HEK293 (cell line): ENCODE data around the gene SCAMP2.

Experiments
- CTCF ChIA-PET: fragments of 350-600 bp; formaldehyde crosslinking; extraction: SDS; loops from one replicate; lab custom pipeline; 2021; ENCODE audit warnings: antibody characterized with exemption; lab: Yijun Ruan, JAX
- POLR2A ChIA-PET: fragments of 300-600 bp; formaldehyde crosslinking; extraction: SDS; loops from one replicate; lab custom pipeline; 2020; ENCODE audit warnings: antibody characterized with exemption, inconsistent platforms; lab: Yijun Ruan, JAX
- H3K27ac ChIP-seq: fragments of 200-500 bp; sonication (Bioruptor generic); 2 replicates; pipeline ENCODE4 v1.5.1; 2014; ENCODE audit warnings: low read depth, low read length, control low read depth, inconsistent platforms; ENCODE audit errors: extremely low read depth
- H3K36me3 ChIP-seq, 2 experiments: fragments of 200-500 bp in 1 of 2; sonication (Bioruptor generic) in 1 of 2; 1 replicate in 1 of 2; 2 replicates in 1 of 2; pipeline ENCODE4 v1.5.1; 2014 to 2017; ENCODE audit warnings: inconsistent platforms in 2 of 2, low read length in 2 of 2; ENCODE audit not compliant: control insufficient read depth in 2 of 2, insufficient read depth in 1 of 2
- H3K4me1 ChIP-seq: fragments of 200-500 bp; sonication (Bioruptor generic); 2 replicates; pipeline ENCODE4 v1.5.1; 2014; ENCODE audit warnings: mild to moderate bottlenecking, low read length, inconsistent platforms; ENCODE audit not compliant: control insufficient read depth, insufficient read depth
- H3K4me3 ChIP-seq: 2 replicates; pipeline ENCODE4 v1.5.1; 2011; ENCODE audit warnings: low read depth, mild to moderate bottlenecking, control low read depth, low read length, moderate library complexity
- H3K9me3 ChIP-seq: fragments of 200-500 bp; sonication (Bioruptor generic); 2 replicates; pipeline ENCODE4 v1.5.1; 2014; ENCODE audit warnings: low read depth, low read length, inconsistent platforms; ENCODE audit not compliant: control insufficient read depth, insufficient read depth
- GLIS2 ChIP-seq: fragments of 450-650 bp; formaldehyde crosslinking; IDR thresholded peaks from 2 replicates; pipeline ENCODE4 v1.5.1; 2016; ENCODE audit warnings: missing biosample characterization, missing genetic modification characterization
- MZF1 ChIP-seq: fragments of 450-650 bp; formaldehyde crosslinking; IDR thresholded peaks from 2 replicates; pipeline ENCODE4 v1.5.1; 2017; ENCODE audit warnings: missing biosample characterization, missing genetic modification characterization, borderline replicate concordance
- ZIC2 ChIP-seq: fragments of 450-650 bp; formaldehyde crosslinking; IDR thresholded peaks from 2 replicates; pipeline ENCODE4 v1.5.1; 2016; ENCODE audit warnings: missing biosample characterization, missing genetic modification characterization
- ZNF112 ChIP-seq: fragments of 450-650 bp; formaldehyde crosslinking; IDR thresholded peaks from 2 replicates; pipeline ENCODE4 v1.5.0; 2017; ENCODE audit warnings: missing biosample characterization, missing genetic modification characterization
- ZNF169 ChIP-seq: fragments of 450-650 bp; formaldehyde crosslinking; IDR thresholded peaks from 2 replicates; pipeline ENCODE4 v1.5.1; 2016; ENCODE audit warnings: missing biosample characterization, missing genetic modification characterization
- ZNF211 ChIP-seq: fragments of 450-650 bp; formaldehyde crosslinking; IDR thresholded peaks from 2 replicates; pipeline ENCODE4 v1.5.1; 2016; ENCODE audit warnings: low read depth, missing biosample characterization, missing genetic modification characterization
- ZNF23 ChIP-seq: fragments of 450-650 bp; formaldehyde crosslinking; IDR thresholded peaks from 2 replicates; pipeline ENCODE4 v1.5.1; 2016; ENCODE audit warnings: missing biosample characterization, missing genetic modification characterization, borderline replicate concordance
- ZNF354C ChIP-seq: fragments of 450-650 bp; formaldehyde crosslinking; IDR thresholded peaks from 2 replicates; pipeline ENCODE4 v1.5.1; 2016; ENCODE audit warnings: missing biosample characterization, missing genetic modification characterization, low read depth, borderline replicate concordance
- ZNF514 ChIP-seq: fragments of 450-650 bp; formaldehyde crosslinking; IDR thresholded peaks from 2 replicates; pipeline ENCODE4 v1.5.1; 2016; ENCODE audit warnings: missing biosample characterization, missing genetic modification characterization
- ZNF560 ChIP-seq: fragments of 450-650 bp; formaldehyde crosslinking; IDR thresholded peaks from 2 replicates; pipeline ENCODE4 v1.5.1; 2017; ENCODE audit warnings: missing biosample characterization, missing genetic modification characterization, borderline replicate concordance
- ZNF701 ChIP-seq: fragments of 450-650 bp; formaldehyde crosslinking; IDR thresholded peaks from 2 replicates; pipeline ENCODE4 v1.5.1; 2016; ENCODE audit warnings: missing biosample characterization, missing genetic modification characterization
- TF ChIP-seq, protein P1 (sequence below): fragments of 450-650 bp; formaldehyde crosslinking; IDR thresholded peaks from 2 replicates; pipeline ENCODE4 v1.5.1; 2016; ENCODE audit warnings: missing biosample characterization, missing genetic modification characterization
- TF ChIP-seq, protein P2 (sequence below): fragments of 450-650 bp; formaldehyde crosslinking; IDR thresholded peaks from 2 replicates; pipeline ENCODE4 v1.5.1; 2016; ENCODE audit warnings: missing biosample characterization, missing genetic modification characterization
- TF ChIP-seq, protein P3 (sequence below): fragments of 450-650 bp; formaldehyde crosslinking; IDR thresholded peaks from 2 replicates; pipeline ENCODE4 v1.5.1; 2017; ENCODE audit warnings: missing biosample characterization, missing genetic modification characterization

Gene SCAMP2

DNA sequence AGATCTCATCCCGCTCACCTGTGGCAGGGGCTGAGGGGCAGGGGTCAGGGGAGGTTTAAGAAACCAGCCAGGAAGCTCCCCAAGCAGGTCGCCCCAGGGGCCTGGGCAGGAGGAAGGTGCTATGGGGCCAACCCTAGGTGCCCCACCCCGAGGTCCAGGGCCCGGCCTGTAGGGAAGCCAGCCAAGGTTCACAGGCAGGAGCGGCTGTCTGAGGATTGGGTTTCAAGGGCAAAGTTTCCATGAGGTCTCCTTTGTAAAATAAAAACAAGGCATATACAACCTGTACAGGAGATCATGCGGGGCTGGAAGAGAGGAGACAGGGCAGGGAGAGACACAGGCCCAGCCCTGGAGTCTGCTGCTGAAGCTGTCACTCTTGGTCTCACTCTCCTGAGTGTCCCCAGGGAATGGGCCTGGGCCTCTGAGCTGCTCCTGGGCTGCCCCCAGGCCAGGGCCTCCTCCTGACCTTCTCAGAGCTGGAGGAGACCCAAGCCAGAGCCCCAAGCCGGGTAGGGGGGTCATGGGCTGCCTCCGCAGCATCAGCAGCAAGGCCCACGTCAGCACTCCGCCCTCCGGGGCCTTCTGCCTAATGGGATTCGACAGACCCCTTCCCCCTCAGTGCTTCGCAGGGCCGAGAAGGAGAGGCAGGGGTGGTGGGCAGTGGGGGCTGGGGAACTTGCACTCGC is 41.2 kb downstream of the SCAMP2 start:
- H3K4me1 ChIP-seq, result no peaks in the 10 kb centered on the region
- CTCF ChIA-PET, result interaction anchor here (0.6 to 8.3 kb wide), 4 partner anchors 23 to 157 kb away, joined by 3 to 63 read pairs (median 5); no protein-coding TSS in a partner anchor
- H3K27ac ChIP-seq, result no peak overlapping the region
- TF ChIP-seq ZNF354C (tag by site-specific recombination) (no peak), ZNF701 (no peak), ZNF514 (tag by site-specific recombination) (no peak), ZNF23 (tag by site-specific recombination) (no peak), ZNF560 (tag by site-specific recombination) (no peak), ZNF112 (no peak)
- POLR2A ChIA-PET, result no interaction called here
- H3K36me3 ChIP-seq, result peaks cover 7 to 13% of the 10 kb centered on the region in 2 experiments; a peak in 2 of 3 replicates
- H3K4me3 ChIP-seq, result no peak overlapping the region
- H3K9me3 ChIP-seq, result no peaks in the 10 kb centered on the region

- CTCF ChIA-PET, result interaction anchor here (0.9 to 8.3 kb wide), 5 partner anchors 11 to 119 kb away, joined by 3 to 63 read pairs (median 5); no protein-coding TSS in a partner anchor
- Histone ChIP-seq H3K4me3 (no peak overlapping the region), H3K4me1 (0 out of 2 replicates have a peak, but pooled peaks cover 2% of the 10 kb centered on the region), H3K9me3 (no peaks in the 10 kb centered on the region), H3K27ac (no peak overlapping the region), H3K36me3 (peaks cover 0 to 6% of the 10 kb centered on the region in 2 experiments; a peak in 1 of 3 replicates)
- TF ChIP-seq, protein P1, sequence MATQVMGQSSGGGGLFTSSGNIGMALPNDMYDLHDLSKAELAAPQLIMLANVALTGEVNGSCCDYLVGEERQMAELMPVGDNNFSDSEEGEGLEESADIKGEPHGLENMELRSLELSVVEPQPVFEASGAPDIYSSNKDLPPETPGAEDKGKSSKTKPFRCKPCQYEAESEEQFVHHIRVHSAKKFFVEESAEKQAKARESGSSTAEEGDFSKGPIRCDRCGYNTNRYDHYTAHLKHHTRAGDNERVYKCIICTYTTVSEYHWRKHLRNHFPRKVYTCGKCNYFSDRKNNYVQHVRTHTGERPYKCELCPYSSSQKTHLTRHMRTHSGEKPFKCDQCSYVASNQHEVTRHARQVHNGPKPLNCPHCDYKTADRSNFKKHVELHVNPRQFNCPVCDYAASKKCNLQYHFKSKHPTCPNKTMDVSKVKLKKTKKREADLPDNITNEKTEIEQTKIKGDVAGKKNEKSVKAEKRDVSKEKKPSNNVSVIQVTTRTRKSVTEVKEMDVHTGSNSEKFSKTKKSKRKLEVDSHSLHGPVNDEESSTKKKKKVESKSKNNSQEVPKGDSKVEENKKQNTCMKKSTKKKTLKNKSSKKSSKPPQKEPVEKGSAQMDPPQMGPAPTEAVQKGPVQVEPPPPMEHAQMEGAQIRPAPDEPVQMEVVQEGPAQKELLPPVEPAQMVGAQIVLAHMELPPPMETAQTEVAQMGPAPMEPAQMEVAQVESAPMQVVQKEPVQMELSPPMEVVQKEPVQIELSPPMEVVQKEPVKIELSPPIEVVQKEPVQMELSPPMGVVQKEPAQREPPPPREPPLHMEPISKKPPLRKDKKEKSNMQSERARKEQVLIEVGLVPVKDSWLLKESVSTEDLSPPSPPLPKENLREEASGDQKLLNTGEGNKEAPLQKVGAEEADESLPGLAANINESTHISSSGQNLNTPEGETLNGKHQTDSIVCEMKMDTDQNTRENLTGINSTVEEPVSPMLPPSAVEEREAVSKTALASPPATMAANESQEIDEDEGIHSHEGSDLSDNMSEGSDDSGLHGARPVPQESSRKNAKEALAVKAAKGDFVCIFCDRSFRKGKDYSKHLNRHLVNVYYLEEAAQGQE (tag by site-specific recombination), result no peak
- TF ChIP-seq ZNF211 (tag by site-specific recombination) (0 out of 2 replicates have a peak, but pooled peaks have one; percentile 6), MZF1 (no peak), ZNF169 (tag by site-specific recombination) (no peak)
- TF ChIP-seq, protein P2, sequence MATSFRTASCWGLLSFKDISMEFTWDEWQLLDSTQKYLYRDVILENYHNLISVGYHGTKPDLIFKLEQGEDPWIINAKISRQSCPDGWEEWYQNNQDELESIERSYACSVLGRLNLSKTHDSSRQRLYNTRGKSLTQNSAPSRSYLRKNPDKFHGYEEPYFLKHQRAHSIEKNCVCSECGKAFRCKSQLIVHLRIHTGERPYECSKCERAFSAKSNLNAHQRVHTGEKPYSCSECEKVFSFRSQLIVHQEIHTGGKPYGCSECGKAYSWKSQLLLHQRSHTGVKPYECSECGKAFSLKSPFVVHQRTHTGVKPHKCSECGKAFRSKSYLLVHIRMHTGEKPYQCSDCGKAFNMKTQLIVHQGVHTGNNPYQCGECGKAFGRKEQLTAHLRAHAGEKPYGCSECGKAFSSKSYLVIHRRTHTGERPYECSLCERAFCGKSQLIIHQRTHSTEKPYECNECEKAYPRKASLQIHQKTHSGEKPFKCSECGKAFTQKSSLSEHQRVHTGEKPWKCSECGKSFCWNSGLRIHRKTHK, result no peak
- POLR2A ChIA-PET, result no interaction called here
Measured at GRCh38 chr15:74830868-74831267, 42.3 kb downstream of the SCAMP2 start.

- POLR2A ChIA-PET, result no interaction called here
- CTCF ChIA-PET, result interaction anchor here (1.3 to 8.3 kb wide), 3 partner anchors 30 to 60 kb away, joined by 5 to 63 read pairs (median 6); no protein-coding TSS in a partner anchor
- no peaks in the 10 kb centered on the region for H3K9me3 ChIP-seq
Measured at GRCh38 chr15:74829991-74830390, 43.2 kb downstream of the SCAMP2 start.

More at GRCh38 chr15:74829991-74830390, 43.2 kb downstream of the SCAMP2 start:
- H3K27ac ChIP-seq, result no peak overlapping the region
- TF ChIP-seq GLIS2 (tag by site-specific recombination) (no peak), ZIC2 (tag by site-specific recombination) (0 out of 2 replicates have a peak, but pooled peaks have one; percentile 27)
- TF ChIP-seq, protein P3, sequence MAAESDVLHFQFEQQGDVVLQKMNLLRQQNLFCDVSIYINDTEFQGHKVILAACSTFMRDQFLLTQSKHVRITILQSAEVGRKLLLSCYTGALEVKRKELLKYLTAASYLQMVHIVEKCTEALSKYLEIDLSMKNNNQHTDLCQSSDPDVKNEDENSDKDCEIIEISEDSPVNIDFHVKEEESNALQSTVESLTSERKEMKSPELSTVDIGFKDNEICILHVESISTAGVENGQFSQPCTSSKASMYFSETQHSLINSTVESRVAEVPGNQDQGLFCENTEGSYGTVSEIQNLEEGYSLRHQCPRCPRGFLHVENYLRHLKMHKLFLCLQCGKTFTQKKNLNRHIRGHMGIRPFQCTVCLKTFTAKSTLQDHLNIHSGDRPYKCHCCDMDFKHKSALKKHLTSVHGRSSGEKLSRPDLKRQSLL, result 0 out of 2 replicates have a peak, but pooled peaks have one; percentile 24
- TF ChIP-seq, all 188 proteins: peak for 2
- Histone ChIP-seq H3K36me3 (no peaks in the 10 kb centered on the region), H3K4me3 (no peak overlapping the region), H3K4me1 (0 out of 2 replicates have a peak, but pooled peaks cover 2% of the 10 kb centered on the region)
